ENCODE measurements around the gene PTPN4.

The PTPN4 gene, protein sequence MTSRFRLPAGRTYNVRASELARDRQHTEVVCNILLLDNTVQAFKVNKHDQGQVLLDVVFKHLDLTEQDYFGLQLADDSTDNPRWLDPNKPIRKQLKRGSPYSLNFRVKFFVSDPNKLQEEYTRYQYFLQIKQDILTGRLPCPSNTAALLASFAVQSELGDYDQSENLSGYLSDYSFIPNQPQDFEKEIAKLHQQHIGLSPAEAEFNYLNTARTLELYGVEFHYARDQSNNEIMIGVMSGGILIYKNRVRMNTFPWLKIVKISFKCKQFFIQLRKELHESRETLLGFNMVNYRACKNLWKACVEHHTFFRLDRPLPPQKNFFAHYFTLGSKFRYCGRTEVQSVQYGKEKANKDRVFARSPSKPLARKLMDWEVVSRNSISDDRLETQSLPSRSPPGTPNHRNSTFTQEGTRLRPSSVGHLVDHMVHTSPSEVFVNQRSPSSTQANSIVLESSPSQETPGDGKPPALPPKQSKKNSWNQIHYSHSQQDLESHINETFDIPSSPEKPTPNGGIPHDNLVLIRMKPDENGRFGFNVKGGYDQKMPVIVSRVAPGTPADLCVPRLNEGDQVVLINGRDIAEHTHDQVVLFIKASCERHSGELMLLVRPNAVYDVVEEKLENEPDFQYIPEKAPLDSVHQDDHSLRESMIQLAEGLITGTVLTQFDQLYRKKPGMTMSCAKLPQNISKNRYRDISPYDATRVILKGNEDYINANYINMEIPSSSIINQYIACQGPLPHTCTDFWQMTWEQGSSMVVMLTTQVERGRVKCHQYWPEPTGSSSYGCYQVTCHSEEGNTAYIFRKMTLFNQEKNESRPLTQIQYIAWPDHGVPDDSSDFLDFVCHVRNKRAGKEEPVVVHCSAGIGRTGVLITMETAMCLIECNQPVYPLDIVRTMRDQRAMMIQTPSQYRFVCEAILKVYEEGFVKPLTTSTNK

GRCh38 chr2:119759451-119760236 is at the start of gene PTPN4:
TSS of gene PTPN4 (plus strand) at chr2:119759922. CDS start at chr2:119809854, 49,932 bp downstream.
- in situ Hi-C loops (cut with MboI; ENCODE audit: low sequenced_read_pairs), result no loop called here

DNA sequence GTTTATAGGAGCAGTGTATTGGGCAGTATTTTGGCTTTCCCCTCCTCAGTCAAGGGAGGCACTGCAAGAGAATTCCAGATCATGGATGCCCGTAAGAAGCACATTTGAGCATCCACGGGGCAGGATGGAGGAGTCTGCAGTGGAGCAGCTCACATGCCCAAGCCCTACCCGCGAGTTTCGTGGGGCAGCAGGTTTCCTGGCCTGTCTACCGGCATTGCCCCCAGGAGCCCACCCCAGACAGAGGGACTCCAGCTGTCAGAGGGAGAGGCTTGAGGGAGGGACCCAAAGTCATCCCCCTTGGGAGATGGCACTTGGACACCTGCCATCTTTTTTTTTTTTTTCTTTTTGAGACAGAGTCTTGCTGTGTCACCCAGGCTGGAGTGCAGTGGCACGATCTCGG is 49.4 kb upstream of the PTPN4 start:
- in situ Hi-C loops (cut with MboI; ENCODE audit: low sequenced_read_pairs), result no loop called here

- in situ Hi-C loops (cut with MboI; ENCODE audit: low sequenced_read_pairs), result no loop called here
These were observed 48.4 kb upstream of the PTPN4 start for GRCh38 chr2:119711352-119711751.

GRCh38 chr2:119712571-119712970 is 47.2 kb upstream of the PTPN4 start:
- in situ Hi-C loops (cut with MboI; ENCODE audit: low sequenced_read_pairs), result no loop called here

GRCh38 chr2:119713819-119714490 is 45.8 kb upstream of the PTPN4 start:
- in situ Hi-C loops (cut with MboI; ENCODE audit: low sequenced_read_pairs), result no loop called here

DNA sequence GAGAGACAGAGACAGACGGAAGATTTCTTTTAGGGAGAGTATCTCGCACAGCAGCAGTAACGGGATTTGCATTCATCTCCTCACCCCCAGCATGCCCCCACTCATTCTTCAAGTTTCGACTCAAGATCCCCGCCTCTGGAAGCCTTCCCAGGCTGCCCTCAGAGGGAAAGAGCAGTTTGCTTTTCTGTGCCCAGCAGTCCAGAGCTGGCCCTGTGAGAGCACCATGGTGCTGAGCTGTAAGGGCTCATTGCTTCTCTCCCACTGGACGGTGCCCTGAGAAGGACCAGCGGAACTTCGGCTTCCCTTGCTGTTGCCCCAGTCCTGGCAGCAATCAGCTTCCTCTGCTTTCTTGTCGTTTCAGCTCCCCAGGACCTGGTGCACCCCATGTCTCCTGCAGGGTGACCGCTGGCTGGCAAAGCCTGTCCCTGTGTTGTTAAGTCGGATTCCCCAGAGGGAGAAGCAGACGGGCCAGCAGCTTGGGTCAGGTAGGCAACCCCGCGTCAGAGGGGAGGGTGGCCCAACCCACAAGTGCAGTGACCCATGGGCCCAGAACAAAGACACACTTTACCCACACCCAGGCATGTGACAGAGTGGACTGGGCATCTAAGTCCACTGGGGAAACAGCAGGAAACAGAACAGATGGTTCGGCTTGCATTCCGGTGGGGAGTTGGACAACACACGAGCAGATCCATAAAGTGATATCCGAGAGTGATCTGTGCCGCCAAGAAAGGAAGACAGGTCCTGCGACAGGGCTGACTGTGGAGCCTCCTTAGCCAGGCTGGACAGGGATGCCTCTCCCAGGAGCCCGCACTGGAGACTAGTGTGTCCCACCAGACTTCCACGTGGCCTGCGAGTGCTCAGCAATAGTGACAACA is 44.1 kb upstream of the PTPN4 start:
- in situ Hi-C loops (cut with MboI; ENCODE audit: low sequenced_read_pairs), result no loop called here

- in situ Hi-C loops (cut with MboI; ENCODE audit: low sequenced_read_pairs), result no loop called here
These were observed 43.4 kb upstream of the PTPN4 start for GRCh38 chr2:119716284-119716672.

DNA sequence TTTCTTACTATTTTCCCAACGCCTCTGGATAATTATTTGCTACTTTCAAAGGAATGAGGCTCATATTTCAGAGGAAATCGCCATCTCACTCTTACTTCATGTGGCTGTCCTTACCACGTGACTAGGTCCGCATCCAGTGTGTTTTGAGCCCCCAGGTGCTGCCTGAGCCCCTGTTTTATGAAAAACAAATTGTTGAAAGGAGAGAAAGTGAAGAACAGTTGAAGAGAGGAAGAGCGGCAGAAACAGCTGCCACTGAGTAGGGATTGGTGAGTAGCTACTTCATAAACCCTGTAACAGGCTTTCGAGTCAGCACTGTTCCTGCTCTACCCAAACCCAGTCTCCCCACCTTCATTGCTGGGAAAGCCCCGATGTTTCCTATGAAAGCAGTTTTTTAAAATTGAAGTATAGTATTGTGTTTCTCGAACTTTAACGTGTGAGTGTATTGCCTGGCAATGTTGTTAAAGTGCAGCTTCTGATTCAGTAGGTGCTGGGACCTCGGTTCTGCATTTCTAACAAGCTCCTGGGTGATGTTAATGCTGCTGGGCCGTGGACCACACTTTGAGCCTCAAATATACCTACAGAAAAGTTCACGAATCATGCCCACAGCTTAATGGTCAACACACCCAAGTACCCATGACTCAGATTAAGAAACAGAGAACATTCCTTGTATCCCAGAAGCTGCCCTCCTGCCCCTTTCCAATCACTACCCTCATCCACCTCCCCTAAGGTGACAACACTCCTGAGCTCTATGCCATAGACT is 41.0 kb upstream of the PTPN4 start:
- in situ Hi-C loops (cut with MboI; ENCODE audit: low sequenced_read_pairs), result no loop called here

DNA sequence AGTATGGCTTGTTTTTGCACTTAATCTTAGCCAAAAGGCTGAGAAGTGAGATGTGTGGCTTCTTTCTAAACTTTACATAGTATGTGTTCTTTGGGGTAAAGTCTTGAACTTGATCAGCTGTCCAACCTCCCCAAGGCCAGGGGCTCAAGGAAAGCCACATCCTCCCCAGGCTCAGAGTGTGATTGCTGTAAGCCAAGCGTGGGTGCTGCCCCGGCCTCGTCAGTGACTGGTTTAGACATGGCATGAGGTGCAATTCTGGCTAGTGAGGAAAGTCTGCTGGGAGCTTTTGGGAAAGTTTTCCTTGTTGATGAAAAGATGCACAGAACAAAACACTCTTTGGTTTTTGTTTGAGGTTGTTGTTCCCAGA is 40.5 kb upstream of the PTPN4 start:
- in situ Hi-C loops (cut with MboI; ENCODE audit: low sequenced_read_pairs), result no loop called here

GRCh38 chr2:119721043-119721442 is 38.7 kb upstream of the PTPN4 start:
- in situ Hi-C loops (cut with MboI; ENCODE audit: low sequenced_read_pairs), result no loop called here

- in situ Hi-C loops (cut with MboI; ENCODE audit: low sequenced_read_pairs), result no loop called here
These were observed 38.3 kb upstream of the PTPN4 start for GRCh38 chr2:119721462-119721861.

DNA sequence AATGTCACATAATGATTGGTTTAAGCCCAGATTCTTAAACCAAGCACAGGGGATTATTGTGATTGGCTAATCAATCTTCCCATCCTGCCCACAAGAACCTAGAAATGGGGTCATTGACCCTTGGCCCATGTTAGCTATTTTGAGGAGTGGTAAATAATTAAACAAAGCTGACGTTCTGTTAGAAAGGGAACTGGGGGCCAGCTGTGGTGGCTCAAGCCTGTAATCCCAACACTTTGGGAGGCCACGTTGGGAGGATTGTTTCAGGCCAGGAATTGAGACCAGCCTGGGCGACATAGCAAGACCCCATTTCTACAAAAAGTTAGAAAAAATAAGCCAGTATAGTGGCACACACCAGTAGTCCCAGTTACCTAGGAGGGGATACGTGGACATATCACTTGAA is 37.8 kb upstream of the PTPN4 start:
- in situ Hi-C loops (cut with MboI; ENCODE audit: low sequenced_read_pairs), result no loop called here

DNA sequence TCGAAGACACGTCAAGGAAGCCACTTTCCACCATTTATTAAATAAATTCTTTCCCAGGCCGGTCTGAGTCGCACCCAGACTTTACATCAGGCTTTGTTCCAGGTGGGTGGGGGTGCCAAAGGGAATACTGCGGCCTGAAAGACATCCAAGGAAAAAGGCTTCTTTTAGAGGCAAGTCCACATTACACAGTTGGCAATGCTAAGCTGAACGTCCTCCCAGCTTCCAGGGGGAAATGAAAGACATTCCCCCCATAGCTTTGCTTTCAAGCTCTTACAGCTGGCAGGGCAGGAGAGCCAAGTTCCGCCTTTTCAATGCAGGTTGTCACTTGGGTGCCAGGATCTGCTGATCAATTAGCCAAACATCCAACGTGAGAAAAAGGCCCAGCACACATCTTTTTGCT is 36.5 kb upstream of the PTPN4 start:
- in situ Hi-C loops (cut with MboI; ENCODE audit: low sequenced_read_pairs), result no loop called here

DNA sequence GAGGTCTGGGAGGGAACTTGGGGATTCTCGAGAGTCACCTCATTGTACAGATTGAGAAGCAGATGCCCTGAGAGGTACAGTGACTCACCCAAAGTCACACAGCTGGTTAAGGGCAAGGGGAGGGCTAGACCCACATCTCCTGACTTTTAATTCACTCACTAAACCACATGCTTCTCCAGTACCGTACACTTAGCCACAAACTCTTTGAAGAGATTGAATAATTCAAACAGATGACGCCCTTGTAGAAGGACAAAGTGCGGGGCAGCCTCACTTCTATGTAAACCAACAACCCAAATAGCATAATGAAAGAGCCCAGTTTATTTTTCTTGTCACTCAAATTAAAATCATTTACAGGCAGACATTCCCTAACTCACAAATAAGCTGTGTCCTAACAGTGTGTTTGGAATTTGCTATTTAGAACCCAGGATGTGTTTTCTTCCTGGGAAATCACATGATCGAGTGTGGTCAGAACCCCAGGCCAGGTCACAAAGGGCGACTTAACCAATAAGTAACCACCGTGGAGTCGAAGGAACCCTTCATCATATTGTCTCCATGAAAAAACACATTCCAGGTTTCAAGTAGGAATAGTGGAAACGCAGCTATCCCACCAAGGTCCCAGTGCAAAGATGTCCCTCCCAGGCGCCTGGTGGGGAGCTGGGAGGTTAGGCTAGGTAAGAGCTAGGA is 35.8 kb upstream of the PTPN4 start:
- in situ Hi-C loops (cut with MboI; ENCODE audit: low sequenced_read_pairs), result no loop called here

- in situ Hi-C loops (cut with MboI; ENCODE audit: low sequenced_read_pairs), result no loop called here
These were observed 34.9 kb upstream of the PTPN4 start for GRCh38 chr2:119724656-119725485.

DNA sequence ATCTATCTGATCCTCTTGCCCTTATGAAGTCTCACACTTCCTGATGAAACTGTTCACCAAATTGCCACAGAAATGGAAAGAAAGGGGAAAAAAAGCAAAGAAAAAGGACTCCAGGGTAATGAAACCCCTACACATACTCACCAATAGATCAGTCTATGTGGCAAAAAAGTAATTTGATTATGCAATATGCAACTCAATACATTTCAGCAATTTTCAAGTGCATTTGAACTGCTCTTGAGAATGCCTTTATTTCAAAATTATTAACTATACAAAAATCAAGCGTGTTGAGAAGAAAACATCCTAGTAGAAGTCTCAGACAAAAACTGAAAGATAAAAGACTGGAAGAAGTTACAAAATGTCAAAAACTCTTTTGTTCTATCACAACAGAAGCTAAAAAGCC is 32.2 kb upstream of the PTPN4 start:
- in situ Hi-C loops (cut with MboI; ENCODE audit: low sequenced_read_pairs), result no loop called here

DNA sequence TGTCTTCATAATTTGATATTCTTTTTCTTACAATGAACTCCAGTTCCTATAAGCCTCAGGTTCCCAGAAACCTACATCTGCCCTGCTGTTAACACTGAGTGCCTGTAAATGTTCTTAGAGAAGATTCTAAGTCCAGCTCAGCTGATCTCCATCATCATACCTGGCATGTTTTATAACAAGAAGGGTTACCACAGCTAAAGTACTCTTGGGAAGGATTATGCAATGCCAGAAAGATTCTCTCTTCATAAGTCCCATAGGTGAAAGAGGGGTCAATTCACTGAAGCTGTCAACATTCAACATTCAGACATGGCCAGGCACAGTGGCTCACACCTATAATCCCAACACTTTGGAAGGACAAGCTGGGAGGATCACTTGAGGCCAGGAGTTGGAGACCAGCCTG is 31.3 kb upstream of the PTPN4 start:
- in situ Hi-C loops (cut with MboI; ENCODE audit: low sequenced_read_pairs), result no loop called here

Data from HL-60/S4 treated with retinoic acid at 250 ng/mL for 4 days and 3 days (cell line).